Fibroblast of lung (primary cell): Measurements from ENCODE around the gene KBTBD13.

ENCODE experiments used
- EZH2 ChIP-seq: IDR thresholded peaks from 2 replicates; pipeline ENCODE4 v1.5.1; 2012; ENCODE audit warnings: low read length, control low read depth, mild to moderate bottlenecking; ENCODE audit errors: missing control alignments
- TF ChIP-seq, protein P1 (sequence below), 2 donors: IDR thresholded peaks in 1 of 2; conservative IDR thresholded peaks in 1 of 2; 1 replicate in 1 of 2; 2 replicates in 1 of 2; pipeline ENCODE4 v1.5.1; 2011 to 2012; ENCODE audit warnings: low read length in 2 of 2, control low read depth in 1 of 2, inconsistent platforms in 1 of 2, low read depth in 1 of 2, mild to moderate bottlenecking in 1 of 2

DNA sequence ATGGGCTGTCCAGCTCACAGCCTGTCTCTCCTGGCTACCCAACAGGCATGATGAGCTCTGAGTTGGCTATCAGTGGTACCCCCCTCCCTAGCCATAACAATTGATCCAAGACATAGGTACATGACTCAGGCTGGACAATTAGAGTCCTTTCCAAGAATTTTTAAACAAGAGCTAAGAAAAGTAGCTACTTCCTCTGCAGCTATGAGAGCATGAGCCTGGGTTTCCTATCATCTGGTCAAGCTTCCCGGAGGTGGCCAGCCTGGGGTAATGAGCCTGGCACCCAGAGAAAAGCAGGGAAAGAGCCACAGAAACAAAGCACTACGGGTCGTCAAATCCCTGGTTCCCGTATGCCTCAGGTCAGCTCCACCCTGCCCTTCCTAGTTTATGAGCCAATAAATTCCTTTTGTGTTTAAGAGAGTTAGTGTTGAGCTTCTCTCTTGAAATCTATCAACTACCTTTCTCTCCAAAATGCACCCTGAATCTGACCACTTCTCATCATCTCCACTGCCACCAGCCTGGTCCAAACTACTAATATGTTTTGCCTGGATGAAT is 33.7 kb upstream of the KBTBD13 start:
- TF ChIP-seq, protein P1, sequence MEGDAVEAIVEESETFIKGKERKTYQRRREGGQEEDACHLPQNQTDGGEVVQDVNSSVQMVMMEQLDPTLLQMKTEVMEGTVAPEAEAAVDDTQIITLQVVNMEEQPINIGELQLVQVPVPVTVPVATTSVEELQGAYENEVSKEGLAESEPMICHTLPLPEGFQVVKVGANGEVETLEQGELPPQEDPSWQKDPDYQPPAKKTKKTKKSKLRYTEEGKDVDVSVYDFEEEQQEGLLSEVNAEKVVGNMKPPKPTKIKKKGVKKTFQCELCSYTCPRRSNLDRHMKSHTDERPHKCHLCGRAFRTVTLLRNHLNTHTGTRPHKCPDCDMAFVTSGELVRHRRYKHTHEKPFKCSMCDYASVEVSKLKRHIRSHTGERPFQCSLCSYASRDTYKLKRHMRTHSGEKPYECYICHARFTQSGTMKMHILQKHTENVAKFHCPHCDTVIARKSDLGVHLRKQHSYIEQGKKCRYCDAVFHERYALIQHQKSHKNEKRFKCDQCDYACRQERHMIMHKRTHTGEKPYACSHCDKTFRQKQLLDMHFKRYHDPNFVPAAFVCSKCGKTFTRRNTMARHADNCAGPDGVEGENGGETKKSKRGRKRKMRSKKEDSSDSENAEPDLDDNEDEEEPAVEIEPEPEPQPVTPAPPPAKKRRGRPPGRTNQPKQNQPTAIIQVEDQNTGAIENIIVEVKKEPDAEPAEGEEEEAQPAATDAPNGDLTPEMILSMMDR (conservative IDR thresholded peaks at IDR 0.05 in 1 of 2, IDR thresholded peaks at IDR 0.05 in 1 of 2; ENCODE audit: low read depth in 1 of 2, low read length in 2 of 2): no peak
- no peak for TF ChIP-seq EZH2
